Smooth muscle cell (in vitro differentiated cells): ENCODE measurements around the gene PRKG1. TPM values are rescaled to one million over a fixed set of nuclear protein-coding genes. Genes with fewer than 3 reads are reported as not detected.

Experiments used
- DNase-seq: peaks from one replicate; lab custom pipeline; 2025; ENCODE audit not compliant: unreplicated experiment; lab: John Stamatoyannopoulos, UW
- H2AFZ ChIP-seq: fragments of 200-600 bp; sonication (generic); 2 replicates; pipeline ENCODE4 v1.6.0; 2016; ENCODE audit warnings: antibody characterized with exemption, low read depth, mild to moderate bottlenecking
- H3F3A ChIP-seq: fragments of 200-600 bp; sonication (generic); 2 replicates; pipeline ENCODE4 v1.6.0; 2017; ENCODE audit warnings: antibody characterized with exemption, low read depth
- H3K27ac ChIP-seq: fragments of 200-600 bp; sonication (generic); 2 replicates; pipeline ENCODE4 v1.5.1; 2016; ENCODE audit warnings: low read depth, mild to moderate bottlenecking
- H3K27me3 ChIP-seq: fragments of 200-600 bp; sonication (generic); 2 replicates; pipeline ENCODE4 v1.6.1; 2016; ENCODE audit warnings: low read depth, mild to moderate bottlenecking
- H3K36me3 ChIP-seq: fragments of 200-600 bp; sonication (generic); 2 replicates; pipeline ENCODE4 v1.5.1; 2016; ENCODE audit warnings: low read depth
- H3K4me1 ChIP-seq: fragments of 200-600 bp; sonication (generic); 2 replicates; pipeline ENCODE4 v1.5.1; 2016; ENCODE audit warnings: low read depth
- H3K4me2 ChIP-seq: fragments of 200-600 bp; sonication (generic); 2 replicates; pipeline ENCODE4 v1.6.0; 2016; ENCODE audit warnings: mild to moderate bottlenecking
- H3K4me3 ChIP-seq: fragments of 200-600 bp; sonication (generic); 2 replicates; pipeline ENCODE4 v1.5.1; 2016; ENCODE audit warnings: mild to moderate bottlenecking
- H3K79me2 ChIP-seq: fragments of 200-600 bp; sonication (generic); 2 replicates; pipeline ENCODE4 v1.6.0; 2016; ENCODE audit warnings: low read depth, mild to moderate bottlenecking
- H3K9ac ChIP-seq: fragments of 200-600 bp; sonication (generic); 2 replicates; pipeline ENCODE4 v1.6.0; 2016; ENCODE audit warnings: low read depth
- H3K9me3 ChIP-seq: fragments of 200-600 bp; sonication (generic); replicated peaks from 2 replicates; pipeline ENCODE4 v1.5.1; 2016; ENCODE audit warnings: low read depth
- H4K20me1 ChIP-seq: fragments of 200-600 bp; sonication (generic); 2 replicates; pipeline ENCODE4 v1.6.0; 2016; ENCODE audit warnings: low read depth
- CTCF ChIP-seq: fragments of 200-600 bp; sonication (generic); IDR thresholded peaks from 2 replicates; pipeline ENCODE4 v1.5.1; 2017; ENCODE audit warnings: borderline replicate concordance, mild to moderate bottlenecking, antibody characterized with exemption; ENCODE audit not compliant: insufficient read depth, poor library complexity, severe bottlenecking
- WGBS: methylation state at CpG from one replicate; pipeline ENCODE4 v1.1.7; 2016; ENCODE audit warnings: low lambda C conversion rate; 5-methylcytosine and 5-hydroxymethylcytosine counted together
- polyA plus RNA-seq: library from polyadenylated mRNA; unstranded; fragments of >200 nt; fragmentation: Nextera tagmentation; extraction: Ambion mirVana; gene quantifications from 2 replicates; pipeline ENCODE4 v1.2.1, GENCODE V29; 2016
- total RNA-seq: library from RNA; depleted of rRNA; stranded (reverse); fragments of >200 nt; gene quantifications from 2 replicates; pipeline ENCODE4 v1.2.3, GENCODE V29; 2014

The PRKG1 gene
- total and polyA plus RNA-seq, 2 experiments from 2014 or later = 7.2 to 13.4 TPM

DNA sequence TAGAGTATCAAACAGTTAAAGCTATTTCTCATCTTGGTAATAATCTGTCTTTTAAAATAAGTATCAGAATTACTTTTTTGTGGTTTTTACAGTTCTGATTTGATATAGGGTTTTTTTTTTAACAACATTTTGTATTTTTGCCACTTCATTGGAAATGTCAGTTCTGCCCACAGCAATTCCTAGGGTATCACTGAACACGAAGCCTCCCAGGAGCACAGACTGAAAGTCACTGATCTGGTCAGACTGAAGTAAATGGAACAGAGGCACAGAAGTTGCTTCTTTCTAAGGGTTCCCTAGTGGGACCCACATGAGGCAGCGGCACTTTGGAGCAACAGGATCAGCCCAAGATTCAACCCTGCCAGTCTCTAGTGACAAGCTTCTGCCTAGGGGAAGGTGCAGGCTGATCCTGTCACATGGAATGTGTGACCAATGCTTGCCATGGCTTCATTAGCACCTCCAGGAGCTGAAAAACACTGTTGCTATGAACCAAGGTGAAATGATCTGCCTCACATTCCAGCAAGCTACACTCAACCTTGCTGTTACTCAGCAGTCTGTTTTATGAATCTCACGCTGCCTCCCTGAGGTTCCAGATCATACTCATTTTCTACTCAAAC, 898.6 kb downstream of the PRKG1 start:
- Histone ChIP-seq H2AFZ (no peak overlapping the region), H3K27ac (no peak overlapping the region), H3K4me3 (no peak overlapping the region), H3K27me3 (no peaks in the 10 kb centered on the region), H3K4me2 (no peak overlapping the region), H3K4me1 (no peaks in the 10 kb centered on the region), H3K79me2 (no peaks in the 10 kb centered on the region), H3F3A (no peaks in the 10 kb centered on the region), H4K20me1 (no peaks in the 10 kb centered on the region), H3K36me3 (no peaks in the 10 kb centered on the region), H3K9ac (no peak overlapping the region), H3K9me3 (no peaks in the 10 kb centered on the region)
- no peak for DNase-seq
- TF ChIP-seq CTCF = no peak
- 89% methylated on average over 3 of the region's 3 CpGs for WGBS

- Histone ChIP-seq H3K36me3 (no peaks in the 10 kb centered on the region), H3K9me3 (no peaks in the 10 kb centered on the region), H2AFZ (no peak overlapping the region), H3K4me2 (no peak overlapping the region), H4K20me1 (no peaks in the 10 kb centered on the region), H3F3A (no peaks in the 10 kb centered on the region), H3K4me1 (no peaks in the 10 kb centered on the region), H3K4me3 (no peak overlapping the region), H3K9ac (no peak overlapping the region), H3K27ac (no peak overlapping the region), H3K27me3 (no peaks in the 10 kb centered on the region), H3K79me2 (no peaks in the 10 kb centered on the region)
- TF ChIP-seq CTCF = no peak
- no peak for DNase-seq
Measured at GRCh38 chr10:51980752-51981151, 906.5 kb downstream of the PRKG1 start.

- Histone ChIP-seq H3K9me3 (no peaks in the 10 kb centered on the region), H3F3A (no peaks in the 10 kb centered on the region), H3K4me2 (no peak overlapping the region), H3K27me3 (no peaks in the 10 kb centered on the region), H3K79me2 (no peaks in the 10 kb centered on the region), H4K20me1 (no peaks in the 10 kb centered on the region), H2AFZ (no peak overlapping the region), H3K27ac (no peak overlapping the region), H3K4me1 (no peaks in the 10 kb centered on the region), H3K4me3 (no peak overlapping the region), H3K36me3 (no peaks in the 10 kb centered on the region), H3K9ac (no peak overlapping the region)
- DNase-seq = no peak
- WGBS = 94% methylated on average over 1 of the region's 1 CpG
- no peak for TF ChIP-seq CTCF
Measured at GRCh38 chr10:51981731-51982130, 907.4 kb downstream of the PRKG1 start.

GRCh38 chr10:51983481-51983880, 909.2 kb downstream of the PRKG1 start:
- Histone ChIP-seq H3K27ac (no peak overlapping the region), H3K4me2 (no peak overlapping the region), H2AFZ (no peak overlapping the region), H3K27me3 (no peaks in the 10 kb centered on the region), H3K9ac (no peak overlapping the region), H3K36me3 (no peaks in the 10 kb centered on the region), H3F3A (no peaks in the 10 kb centered on the region), H3K9me3 (no peaks in the 10 kb centered on the region), H3K4me1 (no peaks in the 10 kb centered on the region), H3K4me3 (no peak overlapping the region), H3K79me2 (no peaks in the 10 kb centered on the region), H4K20me1 (no peaks in the 10 kb centered on the region)
- 94% methylated on average over 2 of the region's 2 CpGs for WGBS
- TF ChIP-seq CTCF = no peak
- no peak for DNase-seq
